ENCODE data around the gene RFFL.

The RFFL gene

GRCh38 chr17:35022536-35023063 is 40.9 kb downstream of the RFFL start:
- no peak overlapping the region for H3K27ac ChIP-seq (ENCODE audit: low read depth, low read length, poor library complexity, severe bottlenecking)
- no peak overlapping the region for H2AFZ ChIP-seq (ENCODE audit: low read length)

GRCh38 chr17:35021520-35022380 is 41.8 kb downstream of the RFFL start:
- no peaks in the 10 kb centered on the region for H3F3A ChIP-seq (ENCODE audit: insufficient read depth, low read length)
- no peaks in the 10 kb centered on the region for H3K27me3 ChIP-seq (ENCODE audit: insufficient read depth, low read length)
- H3K9me3 ChIP-seq (ENCODE audit: low read length), result no peaks in the 10 kb centered on the region
- no peak for TF ChIP-seq CTCF (IDR thresholded peaks at IDR 0.05; ENCODE audit: low read length)
- no peak for TF ChIP-seq EZH2 (IDR thresholded peaks at IDR 0.05; ENCODE audit: borderline replicate concordance, low read length)
- no peak overlapping the region for H3K4me3 ChIP-seq (ENCODE audit: low read depth, low read length, poor library complexity, severe bottlenecking)
- H3K4me1 ChIP-seq (ENCODE audit: insufficient read depth, low read length, severe bottlenecking), result peaks cover 10% of the 10 kb centered on the region
- no peak overlapping the region for H3K27ac ChIP-seq (ENCODE audit: low read depth, low read length, poor library complexity, severe bottlenecking)
- no peaks in the 10 kb centered on the region for H3K9me2 ChIP-seq (ENCODE audit: low read depth, low read length)
- H2AFZ ChIP-seq (ENCODE audit: low read length), result no peak overlapping the region
- no peaks in the 10 kb centered on the region for H4K20me1 ChIP-seq (ENCODE audit: insufficient read depth, low read length)
- no peak overlapping the region for H3K9ac ChIP-seq (ENCODE audit: low read length)
- H3K36me3 ChIP-seq (ENCODE audit: insufficient read depth, low read length), result no peaks in the 10 kb centered on the region
- no peak overlapping the region for H3K4me2 ChIP-seq (ENCODE audit: low read length)
- H3K79me2 ChIP-seq (ENCODE audit: insufficient read depth, low read length), result no peaks in the 10 kb centered on the region

More at GRCh38 chr17:35022536-35023063, 40.9 kb downstream of the RFFL start:
- H3K79me2 ChIP-seq (ENCODE audit: insufficient read depth, low read length), result no peaks in the 10 kb centered on the region
- no peaks in the 10 kb centered on the region for H3K27me3 ChIP-seq (ENCODE audit: insufficient read depth, low read length)
- no peak overlapping the region for H3K4me3 ChIP-seq (ENCODE audit: low read depth, low read length, poor library complexity, severe bottlenecking)
- H3K9me2 ChIP-seq (ENCODE audit: low read depth, low read length), result no peaks in the 10 kb centered on the region
- no peaks in the 10 kb centered on the region for H3K9me3 ChIP-seq (ENCODE audit: low read length)
- no peak overlapping the region for H3K9ac ChIP-seq (ENCODE audit: low read length)
- no peak for TF ChIP-seq EZH2 (IDR thresholded peaks at IDR 0.05; ENCODE audit: borderline replicate concordance, low read length)
- H4K20me1 ChIP-seq (ENCODE audit: insufficient read depth, low read length), result no peaks in the 10 kb centered on the region
- peaks cover 10% of the 10 kb centered on the region for H3K4me1 ChIP-seq (ENCODE audit: insufficient read depth, low read length, severe bottlenecking)
- H3K36me3 ChIP-seq (ENCODE audit: insufficient read depth, low read length), result no peaks in the 10 kb centered on the region
- no peaks in the 10 kb centered on the region for H3F3A ChIP-seq (ENCODE audit: insufficient read depth, low read length)
- H3K4me2 ChIP-seq (ENCODE audit: low read length), result no peak overlapping the region

GRCh38 chr17:35019386-35020179 is 43.9 kb downstream of the RFFL start:
- TF ChIP-seq EZH2 (IDR thresholded peaks at IDR 0.05; ENCODE audit: borderline replicate concordance, low read length) (no peak), CTCF (IDR thresholded peaks at IDR 0.05; ENCODE audit: low read length) (no peak)
- Histone ChIP-seq H3K9ac (ENCODE audit: low read length) (no peak overlapping the region), H3K36me3 (ENCODE audit: insufficient read depth, low read length) (no peaks in the 10 kb centered on the region), H3K4me1 (ENCODE audit: insufficient read depth, low read length, severe bottlenecking) (peaks cover 10% of the 10 kb centered on the region), H3K4me2 (ENCODE audit: low read length) (no peak overlapping the region), H3K4me3 (ENCODE audit: low read depth, low read length, poor library complexity, severe bottlenecking) (no peak overlapping the region), H3K9me2 (ENCODE audit: low read depth, low read length) (no peaks in the 10 kb centered on the region), H2AFZ (ENCODE audit: low read length) (no peak overlapping the region), H4K20me1 (ENCODE audit: insufficient read depth, low read length) (no peaks in the 10 kb centered on the region), H3K79me2 (ENCODE audit: insufficient read depth, low read length) (no peaks in the 10 kb centered on the region), H3K9me3 (ENCODE audit: low read length) (no peaks in the 10 kb centered on the region), H3F3A (ENCODE audit: insufficient read depth, low read length) (no peaks in the 10 kb centered on the region), H3K27me3 (ENCODE audit: insufficient read depth, low read length) (no peaks in the 10 kb centered on the region), H3K27ac (ENCODE audit: low read depth, low read length, poor library complexity, severe bottlenecking) (no peak overlapping the region)
